KOPT-K1 (cell line): ENCODE measurements around the gene ELF5.

ENCODE experiments used
- H3K27ac ChIP-seq: fragments of 200-600 bp; sonication (generic); 2 replicates; pipeline ENCODE4 v1.5.1; 2016; ENCODE audit warnings: antibody characterized with exemption, mild to moderate bottlenecking, low read depth, low read length; ENCODE audit not compliant: poor library complexity, severe bottlenecking
- H3K36me3 ChIP-seq: fragments of 200-600 bp; sonication (generic); 2 replicates; pipeline ENCODE4 v1.5.1; 2017; ENCODE audit warnings: antibody characterized with exemption, mild to moderate bottlenecking, low read length, moderate library complexity; ENCODE audit not compliant: insufficient read depth
- H3K9me3 ChIP-seq: fragments of 200-600 bp; sonication (generic); 2 replicates; pipeline ENCODE4 v1.5.1; 2017; ENCODE audit warnings: antibody characterized with exemption, low read length, mild to moderate bottlenecking; ENCODE audit not compliant: insufficient read depth, poor library complexity, severe bottlenecking

The ELF5 gene

GRCh38 chr11:34438529-34439507, 74.8 kb downstream of the ELF5 start, which contains the start of gene CAT:
Gene CAT, plus strand, starts transcription at chr11:34438934. Its CDS starts 80 bp downstream, at chr11:34439014.
- Histone ChIP-seq H3K36me3 (0 out of 2 replicates have a peak, but pooled peaks cover 8% of the 10 kb centered on the region), H3K27ac (peak within 1 kb of the TSS; percentile 76), H3K9me3 (peaks cover 9% of the 10 kb centered on the region)

DNA sequence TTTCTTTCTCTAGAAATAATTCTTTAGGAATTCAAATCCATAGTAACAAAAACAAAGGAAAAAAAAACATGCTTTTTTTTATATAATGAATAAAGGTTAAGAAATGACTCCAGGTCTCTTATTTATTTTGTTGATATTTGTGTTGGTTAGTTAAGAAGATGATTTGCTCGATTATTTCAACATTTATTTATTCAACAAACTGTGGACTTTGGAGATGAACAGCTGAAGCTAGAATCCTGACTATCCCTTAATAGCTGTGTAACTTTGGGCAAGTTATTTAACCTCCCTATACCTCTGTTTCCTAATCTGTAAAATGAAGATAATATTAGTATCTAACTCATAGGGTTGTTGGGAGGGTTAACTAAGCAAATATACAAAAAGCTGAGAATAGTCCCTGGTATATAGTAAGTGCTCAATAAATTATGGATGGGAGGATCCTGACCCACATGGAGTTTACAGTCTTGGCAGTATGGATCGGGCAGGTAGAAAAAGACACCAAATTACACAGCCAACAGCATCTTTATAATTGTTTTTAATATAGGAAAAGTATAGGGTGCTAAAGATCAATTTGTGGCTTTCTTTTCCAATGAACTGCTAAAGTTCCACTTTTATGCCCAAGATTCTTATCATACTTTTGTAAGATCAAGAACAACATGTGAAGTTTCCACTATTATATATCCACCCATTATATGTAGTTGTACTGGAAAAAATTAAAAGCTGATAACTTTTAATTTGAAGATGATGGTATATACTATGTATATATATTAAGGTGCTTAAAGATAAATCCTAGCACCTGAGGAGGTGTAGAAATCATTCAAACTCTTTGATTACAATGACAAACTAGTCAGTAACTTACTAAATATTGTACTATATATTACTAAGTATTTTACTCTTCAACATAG, 76.1 kb downstream of the ELF5 start:
- Histone ChIP-seq H3K36me3 (0 out of 2 replicates have a peak, but pooled peaks cover 8% of the 10 kb centered on the region), H3K9me3 (peaks cover 9% of the 10 kb centered on the region), H3K27ac (no peak overlapping the region)

DNA sequence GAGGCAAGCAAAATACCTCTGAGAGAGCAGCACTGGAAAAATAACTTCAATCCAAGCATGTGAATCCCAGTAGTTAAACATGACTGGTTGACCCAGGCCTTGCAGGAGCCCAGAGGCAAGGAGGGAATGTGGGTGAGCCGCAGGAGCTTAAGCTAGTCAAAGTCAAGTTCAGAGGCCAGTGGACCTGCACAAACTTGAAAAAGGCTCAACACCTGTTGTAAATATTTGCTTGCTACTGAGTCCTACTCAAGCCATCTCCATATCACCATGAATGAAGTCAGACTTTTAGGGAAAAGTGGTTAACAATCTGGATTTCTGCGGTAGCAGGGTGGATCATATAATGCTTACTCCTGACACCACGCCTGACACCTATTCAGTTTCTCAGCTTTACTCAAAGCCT, 79.7 kb downstream of the ELF5 start:
- Histone ChIP-seq H3K36me3 (no peaks in the 10 kb centered on the region), H3K27ac (no peak overlapping the region), H3K9me3 (no peaks in the 10 kb centered on the region)

- Histone ChIP-seq H3K27ac (no peak overlapping the region), H3K9me3 (no peaks in the 10 kb centered on the region), H3K36me3 (no peaks in the 10 kb centered on the region)
Observed at GRCh38 chr11:34432822-34433221, 80.8 kb downstream of the ELF5 start.

GRCh38 chr11:34431979-34432378, 81.6 kb downstream of the ELF5 start:
- Histone ChIP-seq H3K9me3 (no peaks in the 10 kb centered on the region), H3K27ac (no peak overlapping the region), H3K36me3 (no peaks in the 10 kb centered on the region)
